GM15510 (cell line): ENCODE data around the gene C1QA.

Experiments
- POLR2A ChIP-seq: IDR thresholded peaks from 3 replicates; pipeline ENCODE4 v1.6.1; 2011; ENCODE audit warnings: borderline replicate concordance; ENCODE audit not compliant: insufficient read length; ENCODE audit errors: extremely low read depth

Gene C1QA

DNA sequence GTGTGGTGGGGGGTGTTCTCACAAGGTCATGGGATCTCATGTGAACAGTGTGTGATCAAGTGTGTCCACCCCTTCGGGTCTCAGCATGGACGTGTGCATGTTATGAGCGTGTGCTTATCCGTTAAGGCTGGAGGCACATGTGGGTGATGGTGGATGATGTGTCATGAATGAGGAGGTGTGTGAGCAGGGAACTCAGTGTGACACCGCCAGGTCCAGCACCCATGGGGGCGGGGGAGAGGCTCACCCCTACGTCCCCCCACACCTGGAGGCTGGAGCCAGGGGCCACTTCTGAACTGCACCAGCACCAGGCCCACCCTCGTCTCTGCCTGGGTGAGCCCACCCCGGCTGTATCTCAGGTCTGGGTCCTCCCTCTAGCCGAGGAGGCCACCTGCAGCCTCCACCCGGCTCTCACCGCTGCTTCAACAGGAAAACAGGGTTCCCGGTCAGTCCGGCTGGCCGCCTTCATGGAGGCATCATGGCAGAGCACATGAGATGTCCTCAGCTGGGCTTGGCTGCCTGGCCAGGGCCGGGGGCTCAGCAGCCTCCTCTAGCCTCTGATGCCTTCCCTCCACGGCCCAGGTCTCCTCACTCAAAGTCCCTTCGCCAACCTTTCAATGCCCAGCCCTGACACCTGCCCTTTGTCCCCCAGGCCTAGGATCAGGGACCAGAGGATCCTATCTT lies 34.2 kb upstream of the C1QA start:
- TF ChIP-seq POLR2A = no peak

- TF ChIP-seq POLR2A = no peak
These were observed 30.3 kb upstream of the C1QA start for GRCh38 chr1:22606161-22606560.

- TF ChIP-seq POLR2A = no peak
These were observed 29.3 kb upstream of the C1QA start for GRCh38 chr1:22607154-22607553.

GRCh38 chr1:22608361-22608760 lies 28.1 kb upstream of the C1QA start:
- TF ChIP-seq POLR2A = no peak

GRCh38 chr1:22609291-22609690 lies 27.1 kb upstream of the C1QA start:
- no peak for TF ChIP-seq POLR2A

- no peak for TF ChIP-seq POLR2A
These were observed 24.9 kb upstream of the C1QA start for GRCh38 chr1:22611530-22611947.

- no peak for TF ChIP-seq POLR2A
These were observed 23.5 kb upstream of the C1QA start for GRCh38 chr1:22612671-22613571.

DNA sequence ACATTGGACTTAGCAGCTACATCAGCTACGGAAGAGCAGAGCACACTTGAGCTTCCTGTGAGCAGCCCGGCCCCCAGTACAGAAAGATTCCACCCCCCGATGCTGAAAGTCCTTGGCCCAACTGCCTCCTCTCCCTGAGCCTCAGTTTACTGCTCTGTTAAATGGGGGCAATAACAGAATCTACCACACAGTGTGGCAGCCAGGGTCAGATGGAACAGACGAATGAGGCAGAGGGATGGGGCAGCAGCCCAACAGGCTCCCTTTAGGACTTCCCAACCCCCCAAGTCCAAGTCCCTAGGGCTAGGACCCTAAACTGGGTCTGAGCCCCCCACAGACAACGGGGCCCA lies 22.9 kb upstream of the C1QA start:
- TF ChIP-seq POLR2A = no peak

DNA sequence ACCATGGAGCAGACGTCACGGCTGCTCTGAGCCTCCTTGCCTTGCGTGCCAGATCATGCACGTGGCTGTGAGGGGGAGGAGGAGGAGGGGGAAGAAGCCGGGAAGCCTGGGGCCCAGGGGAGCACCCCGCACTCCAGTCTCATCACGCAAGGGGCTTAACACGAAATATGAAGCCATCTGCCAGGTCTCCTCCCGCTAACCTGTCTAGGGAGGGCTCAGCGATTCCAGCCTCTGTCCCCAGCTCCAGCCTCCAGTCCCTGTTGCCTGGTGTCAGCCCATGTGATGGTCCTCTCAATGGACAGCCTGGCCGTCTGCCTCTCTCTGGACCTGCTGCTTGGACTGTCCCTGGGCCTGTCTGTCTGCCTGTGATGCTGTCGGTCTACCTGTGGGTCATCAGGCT lies 22.5 kb upstream of the C1QA start:
- TF ChIP-seq POLR2A = no peak

GRCh38 chr1:22615886-22616285 lies 20.5 kb upstream of the C1QA start:
- TF ChIP-seq POLR2A = no peak

DNA sequence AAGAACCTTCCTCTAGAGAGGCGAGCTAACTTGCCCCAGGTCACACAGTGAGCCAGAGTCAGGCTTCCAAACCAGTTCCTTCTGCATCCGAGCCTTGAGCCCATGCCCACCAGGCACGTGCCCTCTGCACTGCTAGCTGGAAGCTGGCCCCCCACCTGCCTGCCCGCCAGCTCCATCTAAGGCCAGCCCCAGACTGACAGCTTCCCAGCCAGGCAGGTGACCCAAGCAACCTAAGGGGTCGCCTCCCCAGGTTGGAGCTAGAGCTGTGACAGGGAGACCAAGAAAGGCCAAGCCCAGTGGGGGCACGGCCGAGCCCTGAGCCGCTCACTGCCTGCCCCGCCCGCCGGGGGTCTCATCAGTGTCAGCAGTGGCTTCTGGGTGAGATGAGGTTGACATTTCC lies 19.9 kb upstream of the C1QA start:
- TF ChIP-seq POLR2A = no peak

DNA sequence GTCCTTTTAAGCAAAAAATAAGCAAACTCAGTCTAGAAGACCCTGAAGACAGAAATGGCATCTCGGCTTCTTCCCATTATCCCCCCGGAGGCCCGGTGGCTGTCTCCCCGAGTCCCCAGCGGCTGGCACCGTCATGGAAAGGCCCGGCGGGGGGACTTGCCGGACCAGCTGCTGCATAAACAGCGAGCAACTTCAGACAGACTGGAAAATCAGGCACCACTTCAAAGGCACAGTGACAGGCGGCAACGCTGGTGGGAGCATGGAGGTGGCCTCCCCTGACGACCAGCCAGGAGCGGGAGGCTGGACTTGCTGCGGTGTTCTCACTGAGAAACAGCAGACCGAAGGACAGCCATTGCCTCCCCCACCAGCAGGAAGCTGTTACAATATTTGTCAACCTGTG lies 18.4 kb upstream of the C1QA start:
- TF ChIP-seq POLR2A = no peak

GRCh38 chr1:22619252-22619651 lies 17.2 kb upstream of the C1QA start:
- TF ChIP-seq POLR2A = no peak

- no peak for TF ChIP-seq POLR2A
These were observed 16.6 kb upstream of the C1QA start for GRCh38 chr1:22619798-22620197.

DNA sequence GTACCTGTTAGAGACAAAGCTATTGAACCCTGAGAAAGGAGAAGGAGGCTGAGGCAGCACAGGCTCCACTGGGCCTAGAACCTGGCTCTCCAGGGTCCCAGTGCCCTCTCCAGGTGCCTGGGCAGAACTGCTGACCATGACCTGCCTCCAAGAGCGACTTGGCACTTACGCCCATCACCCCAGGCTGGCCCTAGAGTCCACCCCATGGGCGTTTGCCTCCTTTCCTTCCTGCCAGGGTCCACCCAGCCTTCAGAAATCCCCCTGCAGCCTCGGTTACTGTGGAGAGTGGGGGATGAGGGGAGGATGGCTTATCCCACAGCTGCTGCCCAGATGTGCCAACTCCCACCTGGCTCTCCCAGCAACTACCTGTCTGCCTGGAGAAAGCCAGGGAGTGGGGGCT lies 14.7 kb upstream of the C1QA start:
- TF ChIP-seq POLR2A = no peak
